ENCODE results near the gene ARF6.

- no peak for TF ChIP-seq POLR2AphosphoS5 (IDR thresholded peaks at IDR 0.05)
- TF ChIP-seq REST (IDR thresholded peaks at IDR 0.05; ENCODE audit: borderline replicate concordance) = peak; percentile 48
- peak; percentile 100 for TF ChIP-seq CTCF (IDR thresholded peaks at IDR 0.05; ENCODE audit: poor library complexity, severe bottlenecking)
Measured at GRCh38 chr14:49862089-49862673, 30.7 kb upstream of the ARF6 start.
